Measurements from ENCODE around the gene TSPAN7.

DNA sequence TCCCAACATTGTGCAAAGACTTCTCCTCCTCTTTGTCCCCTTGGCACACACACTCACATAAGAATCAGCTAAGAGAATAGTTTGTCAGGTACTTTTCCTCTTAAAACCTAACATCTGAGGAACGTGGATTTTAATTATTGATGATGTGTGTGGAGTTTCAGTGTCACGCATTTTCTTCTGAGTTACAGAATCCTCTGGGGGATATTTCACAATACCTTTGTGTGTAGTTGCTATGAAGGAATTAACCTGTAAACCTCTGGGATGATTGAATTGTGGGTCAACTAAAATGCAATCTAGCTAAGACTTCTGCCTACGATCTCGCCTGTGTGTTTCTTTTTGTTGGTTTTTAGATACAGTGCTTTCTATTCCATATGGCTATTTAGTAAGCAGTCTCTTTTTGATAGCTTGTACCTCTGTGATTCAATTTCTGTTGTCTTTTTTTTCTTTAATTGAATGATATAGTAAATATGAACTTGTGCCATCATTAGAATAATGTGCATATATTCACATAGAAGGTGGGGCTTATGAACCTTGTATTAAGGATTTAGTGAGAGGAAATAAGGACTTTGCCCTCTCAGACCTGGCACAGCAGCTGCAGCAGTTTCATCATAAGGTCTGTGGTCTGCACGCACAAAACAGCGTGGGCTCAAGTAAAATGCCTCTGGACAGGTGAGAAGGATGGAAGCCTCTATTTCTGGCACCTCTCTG, 99.2 kb downstream of the TSPAN7 start:
- TF ChIP-seq POLR2AphosphoS5 (IDR thresholded peaks at IDR 0.05; ENCODE audit: insufficient read depth in 1 of 2, low read depth in 1 of 2) (no peak), CTCF (IDR thresholded peaks at IDR 0.05) (no peak)

Measured in vagina (tissue), 2 donors.